NCI-H128 (cell line): ENCODE measurements around the gene IDH3B.
"Not testable (repeated sequence)": the region's sequence is repeated elsewhere in the genome, so short reads cannot be mapped to it uniquely, and the experiment has no call there.

Experiments used
- DNase-seq: peaks from one replicate; lab custom pipeline; 2025; ENCODE audit not compliant: unreplicated experiment; lab: John Stamatoyannopoulos, UW

IDH3B gene

GRCh38 chr20:2695206-2695983, 31.4 kb upstream of the IDH3B start:
- no peak for DNase-seq

GRCh38 chr20:2694519-2694918, 30.5 kb upstream of the IDH3B start:
- DNase-seq, result no peak

GRCh38 chr20:2694008-2694471, 30.0 kb upstream of the IDH3B start:
- no peak for DNase-seq

DNA sequence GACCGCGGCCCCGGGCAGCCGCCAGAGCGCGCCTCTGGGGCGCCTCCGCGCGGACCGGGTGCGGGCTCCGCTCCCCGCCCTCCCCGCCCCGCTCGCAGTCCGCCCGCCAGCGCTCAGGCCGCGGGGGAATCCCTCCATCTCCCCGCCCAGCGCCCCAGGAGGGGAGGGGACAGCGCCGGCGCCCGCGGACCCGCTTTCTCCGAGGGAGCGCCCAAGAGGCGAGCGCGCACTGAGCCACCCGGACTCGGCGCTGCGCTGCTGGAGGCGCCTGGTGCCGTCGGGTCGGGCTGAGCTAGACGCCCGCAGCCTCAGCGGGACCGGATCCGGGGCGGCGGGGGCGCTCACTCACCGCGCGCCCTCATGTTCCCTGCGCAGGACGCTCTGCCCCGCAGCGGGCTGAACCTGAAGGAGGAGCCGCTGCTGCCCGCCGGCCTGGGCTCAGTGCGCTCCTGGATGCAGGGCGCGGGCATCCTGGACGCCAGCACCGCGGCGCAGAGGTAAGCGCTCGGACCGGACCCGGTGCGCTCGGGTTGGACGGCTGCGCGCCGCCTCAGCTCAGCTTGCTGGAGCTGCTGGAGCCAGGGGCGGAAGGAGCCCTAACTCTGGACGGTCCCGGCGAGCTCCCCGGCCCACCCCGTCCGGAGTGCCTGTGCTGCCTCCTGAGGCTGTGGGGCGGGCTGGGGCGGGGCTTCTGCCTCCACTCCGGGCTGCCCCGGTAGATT, 29.4 kb upstream of the IDH3B start:
- DNase-seq, result no peak

DNA sequence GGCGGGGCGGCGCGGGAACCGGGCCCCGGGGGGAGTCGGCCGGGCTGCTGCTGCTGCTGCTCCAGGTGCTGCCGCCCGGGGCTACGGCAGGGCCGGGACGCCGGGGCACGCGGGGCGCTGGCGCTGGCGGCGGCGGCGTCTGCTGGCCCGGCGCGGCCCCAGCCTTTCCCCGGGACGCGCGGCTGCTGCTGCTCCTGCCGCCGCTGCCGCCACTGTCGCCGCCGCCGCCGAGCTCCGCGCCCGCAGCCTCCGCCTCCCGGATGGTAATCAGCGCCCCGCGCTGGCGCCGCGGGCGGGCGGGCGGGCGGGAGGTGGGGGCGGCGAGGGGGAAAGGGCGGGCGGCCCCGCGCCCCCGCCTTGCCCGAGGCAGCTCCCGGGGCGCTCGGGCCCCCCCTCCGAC, 28.9 kb upstream of the IDH3B start:
- DNase-seq, result no peak

DNA sequence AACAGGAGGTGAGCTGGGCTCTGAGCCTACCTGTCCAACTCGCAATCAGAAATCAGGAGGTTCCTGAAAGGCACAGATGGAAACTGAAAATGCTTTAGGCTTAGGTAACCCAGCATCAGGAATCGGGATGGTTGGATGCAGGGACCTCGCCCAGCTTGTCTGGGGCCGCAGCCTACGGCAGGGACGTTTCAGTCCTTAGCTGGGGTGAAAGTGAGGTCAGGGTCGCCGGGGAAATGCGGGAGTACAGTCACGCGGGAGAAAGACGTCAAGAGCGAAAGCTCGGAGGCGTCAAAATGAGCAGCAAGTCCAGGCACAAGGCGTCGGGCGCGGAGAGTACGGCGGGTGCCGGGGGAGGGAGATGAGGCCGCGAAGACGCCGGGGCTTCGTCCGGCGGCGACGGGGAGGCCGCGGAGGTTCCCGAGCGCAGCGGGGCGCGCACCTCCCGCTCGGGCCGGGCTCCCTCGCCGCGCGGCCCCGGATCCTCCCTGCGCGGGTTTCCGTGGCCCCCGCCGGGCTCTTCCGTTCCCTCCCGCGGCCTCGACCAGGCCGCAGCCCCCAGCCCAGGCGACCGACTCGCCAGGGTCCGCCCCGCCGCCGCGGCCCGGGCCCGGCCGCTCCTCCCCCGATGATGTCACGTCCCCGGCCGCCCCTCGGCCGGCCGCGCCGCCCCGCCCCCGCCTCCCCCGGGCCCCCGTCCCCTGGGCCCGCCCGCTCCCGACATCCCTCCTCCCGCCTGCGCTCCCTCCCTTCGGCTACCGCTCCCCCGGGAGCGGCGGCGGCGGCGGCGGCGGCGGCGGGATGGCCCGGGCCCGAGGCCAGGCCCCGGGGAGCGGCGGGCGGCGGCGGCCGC, 28.2 kb upstream of the IDH3B start, which contains the start of gene EBF4:
Gene EBF4, plus strand, starts transcription at position 745 of the 850 bp plus-strand sequence. CDS start 866 bp downstream, outside the sequence.
- DNase-seq, result no peak

- no peak for DNase-seq
These were observed 27.6 kb upstream of the IDH3B start for GRCh38 chr20:2691663-2692035.

DNA sequence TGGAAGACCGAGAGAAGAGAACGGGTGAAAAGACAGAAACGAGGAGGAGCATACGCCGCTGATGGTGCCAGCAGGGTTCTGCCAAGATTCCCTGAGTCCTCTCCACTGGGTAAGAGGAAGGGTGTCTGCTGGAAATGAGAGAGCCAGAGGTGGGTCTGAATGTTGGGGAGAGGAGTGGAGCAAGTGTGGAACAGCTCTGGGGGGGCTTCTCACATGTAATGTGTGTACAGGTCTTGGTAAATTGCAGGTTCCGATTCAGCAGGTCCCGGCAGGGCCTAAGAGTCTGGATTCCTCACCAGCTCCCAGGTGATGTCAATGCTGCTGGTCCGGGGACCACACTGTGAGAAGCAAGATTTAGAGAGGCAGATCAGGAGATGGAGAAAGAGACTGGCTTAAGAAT, 27.1 kb upstream of the IDH3B start:
- no peak for DNase-seq

- DNase-seq, result no peak
These were observed 26.7 kb upstream of the IDH3B start for GRCh38 chr20:2690718-2691117.

- DNase-seq, result no peak
These were observed 26.2 kb upstream of the IDH3B start for GRCh38 chr20:2690213-2690612.

DNA sequence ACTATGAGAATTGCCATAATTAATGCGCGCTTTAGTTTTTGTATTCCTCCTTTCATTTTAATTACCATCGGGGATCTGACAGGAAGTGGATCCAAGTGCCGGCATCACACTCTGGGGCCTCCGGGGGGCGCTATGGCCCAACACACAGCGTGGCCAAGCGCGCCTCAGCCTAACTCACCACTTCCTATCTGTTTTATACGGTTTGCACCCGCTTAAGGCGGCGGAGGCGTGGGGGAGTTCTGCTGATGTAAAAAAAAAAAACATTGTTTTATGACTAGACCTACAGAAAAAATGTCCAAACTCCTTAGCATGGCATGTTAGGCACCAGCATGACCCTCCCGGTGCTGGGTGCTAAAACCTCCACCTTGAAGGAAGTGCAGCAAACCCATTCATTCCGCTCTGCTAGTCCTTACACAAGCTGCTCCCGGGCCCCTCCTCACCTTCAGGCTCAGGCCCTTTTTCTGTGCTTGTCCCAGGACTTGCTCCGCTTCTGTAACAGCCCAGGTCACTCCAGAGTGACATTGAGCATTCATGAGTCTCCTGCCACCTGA, 24.1 kb upstream of the IDH3B start:
- DNase-seq, result no peak

GRCh38 chr20:2687514-2687913, 23.5 kb upstream of the IDH3B start:
- no peak for DNase-seq

- DNase-seq, result not testable (repeated sequence)
These were observed 20.8 kb upstream of the IDH3B start for GRCh38 chr20:2684817-2685216.

- DNase-seq, result not testable (repeated sequence)
These were observed 18.0 kb upstream of the IDH3B start for GRCh38 chr20:2682040-2682439.

GRCh38 chr20:2680046-2680445, 16.0 kb upstream of the IDH3B start:
- no peak for DNase-seq

DNA sequence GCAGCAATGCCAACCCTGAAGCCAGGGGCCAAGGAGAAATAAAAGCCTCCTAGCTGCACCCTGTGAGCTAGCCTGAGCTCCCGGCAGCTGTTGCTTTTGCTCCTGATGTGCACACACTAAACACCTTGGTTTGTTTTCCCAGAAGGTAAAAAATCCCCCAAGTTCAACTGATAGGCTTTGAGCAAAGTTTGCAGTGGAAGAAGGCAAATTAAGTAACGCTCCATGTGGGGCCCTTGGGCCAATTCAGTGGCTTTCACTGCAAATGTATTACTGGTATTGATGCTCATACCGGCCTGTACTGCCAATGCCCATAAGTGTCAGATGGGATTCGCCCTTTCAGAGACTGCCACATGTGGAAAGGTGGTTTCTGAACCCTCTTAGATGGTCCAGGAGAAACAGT, 9.4 kb upstream of the IDH3B start:
- no peak for DNase-seq

DNA sequence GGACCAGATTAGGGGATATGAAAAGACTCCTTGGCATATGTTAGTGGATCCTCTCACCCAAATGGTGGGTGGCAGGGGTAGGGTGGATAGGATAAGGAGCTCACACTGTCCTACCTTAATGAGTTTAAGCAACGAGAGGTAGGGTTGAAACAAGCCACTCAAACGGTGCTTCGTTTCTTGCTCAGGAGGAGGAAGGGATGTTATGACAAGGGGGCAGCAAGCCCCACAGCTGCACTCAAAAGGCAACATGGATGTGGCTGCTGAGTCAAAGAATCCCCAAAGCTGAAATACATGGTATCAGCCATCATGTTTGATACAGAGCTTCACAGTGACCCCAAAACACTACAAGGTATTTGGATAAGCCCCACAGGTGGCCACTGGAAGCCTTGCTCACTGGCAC, 8.4 kb upstream of the IDH3B start:
- DNase-seq, result no peak

DNA sequence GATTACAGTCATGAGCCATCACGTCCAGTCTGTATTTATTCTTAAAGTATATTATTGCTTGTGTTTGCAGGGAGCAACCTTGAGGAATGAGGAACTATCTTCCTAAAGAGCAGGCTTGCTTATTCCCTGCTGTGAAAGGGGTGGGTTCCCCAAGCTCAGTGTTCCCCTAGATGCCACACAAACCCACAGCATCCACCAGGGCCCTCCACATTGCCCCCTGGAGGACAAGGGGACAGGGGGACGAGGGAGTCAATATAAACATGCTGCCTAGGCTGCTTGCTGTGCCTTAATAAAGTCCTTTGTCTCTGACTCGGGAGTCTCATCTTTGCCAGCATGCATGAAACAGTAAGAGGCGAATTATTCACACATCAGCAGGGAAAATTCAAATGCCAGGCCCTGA, 8.0 kb upstream of the IDH3B start:
- no peak for DNase-seq

GRCh38 chr20:2663364-2663886, 591 bp downstream of the IDH3B start:
- DNase-seq, result no peak

DNA sequence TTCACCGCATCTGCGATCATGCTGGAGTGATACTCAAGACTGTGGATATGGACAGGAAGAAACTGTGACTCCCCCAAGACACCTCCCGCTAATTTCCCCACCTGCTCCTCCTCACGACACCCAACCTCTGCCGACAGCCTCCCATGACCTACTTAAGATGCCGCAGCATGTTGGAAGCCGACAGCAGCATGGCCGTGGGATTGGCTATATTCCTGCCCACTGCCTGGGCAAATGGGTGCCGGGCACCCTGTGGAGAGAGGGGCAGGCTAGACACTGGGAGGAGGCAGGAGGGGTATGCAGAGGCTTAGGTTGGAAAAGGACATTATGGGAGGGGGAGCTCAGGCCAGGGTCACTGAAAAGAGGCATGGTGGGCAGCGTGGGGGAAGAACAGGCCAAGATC, 4.5 kb downstream of the IDH3B start:
- DNase-seq, result no peak
